GM12864 (cell line): ENCODE data around the gene RTN1.

Source experiments
- DNase-seq: peaks from one replicate; pipeline ENCODE4 v3.0.0-alpha.2; 2011; ENCODE audit warnings: low read depth
- H3K4me3 ChIP-seq: 2 replicates; pipeline ENCODE4 v1.5.1; 2011; ENCODE audit warnings: mild to moderate bottlenecking, low read depth, low read length, control low read depth
- CTCF ChIP-seq: IDR thresholded peaks from 2 replicates; pipeline ENCODE4 v1.5.1; 2011; ENCODE audit warnings: low read depth, mild to moderate bottlenecking, moderate library complexity, low read length, control low read depth, inconsistent platforms; ENCODE audit errors: missing control alignments

The RTN1 gene

GRCh38 chr14:59547310-59547709 lies 323.3 kb downstream of the RTN1 start:
- TF ChIP-seq CTCF: no peak
- no peak overlapping the region for H3K4me3 ChIP-seq
- DNase-seq: no peak
